Mesothelial cell of epicardium (in vitro differentiated cells): ENCODE measurements around the gene SH3GL1. TPM values are rescaled to one million over a fixed set of nuclear protein-coding genes. Genes with fewer than 3 reads are reported as not detected.

Source experiments
- DNase-seq, 2 experiments: peaks; one replicate each; pipeline ENCODE4 v3.0.0; 2021; ENCODE audit warnings: low spot score in 2 of 2; ENCODE audit not compliant: unreplicated experiment in 2 of 2
- H3K27ac Mint-ChIP-seq: 2 replicates; pipeline ENCODE4 v1.8.0; 2021; ENCODE audit warnings: mixed read lengths
- H3K27me3 Mint-ChIP-seq: 2 replicates; pipeline ENCODE4 v1.8.0; 2021; ENCODE audit warnings: low read depth, mixed read lengths
- H3K36me3 Mint-ChIP-seq: 2 replicates; pipeline ENCODE4 v1.8.0; 2021; ENCODE audit warnings: mixed read lengths
- H3K4me1 Mint-ChIP-seq: 2 replicates; pipeline ENCODE4 v1.8.0; 2021; ENCODE audit warnings: mixed read lengths
- H3K4me3 Mint-ChIP-seq: 2 replicates; pipeline ENCODE4 v1.8.0; 2021; ENCODE audit warnings: mild to moderate bottlenecking, moderate library complexity, mixed read lengths
- H3K9me3 Mint-ChIP-seq: 2 replicates; pipeline ENCODE4 v1.8.0; 2021; ENCODE audit warnings: mixed read lengths
- total RNA-seq: library from RNA; stranded (reverse); gene quantifications from 3 replicates; pipeline ENCODE4 v1.2.1, GENCODE V29; 2021
- TF ChIP-seq, protein P1 (sequence below): fragments of 200-600 bp; sonication (generic); IDR thresholded peaks from one replicate; pipeline ENCODE4 v1.5.0; 2021; ENCODE audit warnings: antibody characterized with exemption; ENCODE audit not compliant: unreplicated experiment

The SH3GL1 gene
- total RNA-seq, 1 donor from 2014 or later = 90.1 TPM

DNA sequence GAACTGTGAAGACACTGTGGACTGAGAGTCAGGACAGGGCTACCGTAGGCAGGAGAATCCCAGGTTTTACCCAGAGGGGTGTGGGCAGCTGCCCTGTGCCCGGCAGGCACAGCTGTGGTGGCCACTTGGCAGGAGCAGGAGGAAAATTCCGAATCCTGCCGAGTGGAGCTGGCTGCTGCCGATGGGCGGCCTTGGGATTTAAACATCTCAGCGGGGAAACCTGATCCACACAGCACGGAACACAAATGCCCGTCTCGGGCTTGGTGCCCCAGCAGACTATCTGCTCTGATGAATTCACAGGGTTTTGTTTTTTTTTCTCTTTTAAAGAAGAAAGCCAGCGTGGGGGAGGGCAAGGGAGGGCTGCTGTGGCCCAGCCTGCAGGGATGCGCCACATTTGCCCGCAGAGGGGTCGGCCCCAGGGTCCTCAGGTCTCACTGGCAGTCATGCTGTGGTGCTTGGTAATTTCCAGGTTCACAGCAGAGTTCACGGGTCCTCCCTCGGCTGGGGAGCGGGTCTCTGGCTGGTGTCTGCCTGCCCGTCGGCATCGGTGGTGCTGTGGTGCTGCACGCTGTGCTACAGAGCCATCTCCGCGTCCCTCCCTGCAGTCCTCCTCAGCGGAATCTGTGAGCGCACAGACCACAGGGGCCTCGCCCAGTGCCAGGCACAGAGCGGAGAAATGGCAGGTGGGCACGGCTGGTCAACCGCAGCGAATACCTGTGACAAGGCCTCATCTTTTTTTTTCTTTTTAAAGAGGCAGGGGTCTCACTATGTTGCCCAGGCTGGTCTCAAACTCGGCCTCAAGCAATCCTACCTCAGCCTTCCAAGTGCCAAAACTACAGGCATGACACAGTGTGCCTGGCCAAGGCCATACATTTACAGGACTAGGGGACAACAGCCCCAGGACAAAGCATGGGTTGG, 28.8 kb downstream of the SH3GL1 start:
- DNase-seq = no peak
- Mint-ChIP-seq H3K4me3 (no peak overlapping the region), H3K4me1 (peaks cover 61% of the 10 kb centered on the region), H3K27ac (peak overlapping the region; percentile 59), H3K27me3 (no peaks in the 10 kb centered on the region), H3K9me3 (no peaks in the 10 kb centered on the region), H3K36me3 (no peaks in the 10 kb centered on the region)
- TF ChIP-seq, protein P1, sequence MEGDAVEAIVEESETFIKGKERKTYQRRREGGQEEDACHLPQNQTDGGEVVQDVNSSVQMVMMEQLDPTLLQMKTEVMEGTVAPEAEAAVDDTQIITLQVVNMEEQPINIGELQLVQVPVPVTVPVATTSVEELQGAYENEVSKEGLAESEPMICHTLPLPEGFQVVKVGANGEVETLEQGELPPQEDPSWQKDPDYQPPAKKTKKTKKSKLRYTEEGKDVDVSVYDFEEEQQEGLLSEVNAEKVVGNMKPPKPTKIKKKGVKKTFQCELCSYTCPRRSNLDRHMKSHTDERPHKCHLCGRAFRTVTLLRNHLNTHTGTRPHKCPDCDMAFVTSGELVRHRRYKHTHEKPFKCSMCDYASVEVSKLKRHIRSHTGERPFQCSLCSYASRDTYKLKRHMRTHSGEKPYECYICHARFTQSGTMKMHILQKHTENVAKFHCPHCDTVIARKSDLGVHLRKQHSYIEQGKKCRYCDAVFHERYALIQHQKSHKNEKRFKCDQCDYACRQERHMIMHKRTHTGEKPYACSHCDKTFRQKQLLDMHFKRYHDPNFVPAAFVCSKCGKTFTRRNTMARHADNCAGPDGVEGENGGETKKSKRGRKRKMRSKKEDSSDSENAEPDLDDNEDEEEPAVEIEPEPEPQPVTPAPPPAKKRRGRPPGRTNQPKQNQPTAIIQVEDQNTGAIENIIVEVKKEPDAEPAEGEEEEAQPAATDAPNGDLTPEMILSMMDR = no peak

DNA sequence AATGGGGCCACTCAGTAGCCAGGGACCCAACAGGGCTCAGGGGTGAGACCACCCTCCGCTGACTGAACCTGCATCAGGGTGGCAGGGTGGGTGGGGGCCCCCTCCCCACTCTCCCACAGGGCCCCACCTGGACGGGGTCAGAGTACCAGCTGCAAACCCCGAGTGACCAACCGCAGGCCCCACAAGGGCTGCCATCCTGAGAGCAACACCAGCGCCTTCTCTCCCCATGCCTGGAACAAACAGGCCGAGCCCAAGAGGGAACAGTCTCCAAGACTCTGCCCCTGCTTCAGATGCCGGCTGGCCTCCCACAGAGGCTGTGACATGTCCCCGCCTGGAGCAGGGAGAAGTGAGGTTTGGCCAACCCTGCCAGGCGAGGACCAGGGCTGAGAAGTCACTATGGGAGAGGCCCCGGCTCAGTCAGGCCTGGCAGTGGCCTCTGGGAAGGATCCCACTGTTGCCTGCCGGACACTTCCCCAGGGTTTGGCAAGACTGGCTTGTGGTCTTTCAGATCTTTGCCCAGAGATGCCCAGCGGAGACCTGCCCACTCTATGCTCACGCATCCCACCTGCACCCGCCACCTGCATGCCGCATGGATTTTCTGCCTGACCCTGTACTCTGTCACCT, 29.8 kb downstream of the SH3GL1 start:
- no peak for DNase-seq
- Mint-ChIP-seq H3K36me3 (no peaks in the 10 kb centered on the region), H3K27me3 (no peaks in the 10 kb centered on the region), H3K4me1 (peaks cover 51% of the 10 kb centered on the region), H3K4me3 (no peak overlapping the region), H3K9me3 (no peaks in the 10 kb centered on the region), H3K27ac (peak overlapping the region; percentile 59)
- TF ChIP-seq, protein P1 = no peak

DNA sequence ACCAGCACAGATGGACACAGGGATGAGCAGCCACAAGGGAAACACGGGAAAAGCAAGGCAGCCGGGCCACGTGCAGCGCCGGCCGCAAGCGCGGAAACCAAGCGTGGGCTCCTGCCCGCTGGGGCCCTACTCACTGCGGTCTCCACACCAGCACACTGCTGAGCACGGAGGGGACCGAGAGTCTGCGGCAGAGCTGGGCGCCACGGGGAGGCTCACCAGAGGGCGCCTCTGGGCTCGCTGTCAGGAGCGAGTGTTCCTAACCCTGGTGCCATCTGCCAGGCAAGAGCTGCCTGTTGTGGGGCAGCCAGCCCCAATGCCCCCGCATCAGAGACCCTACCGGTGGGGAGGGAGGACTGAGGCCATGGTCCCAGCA, 30.5 kb downstream of the SH3GL1 start:
- Mint-ChIP-seq H3K4me1 (peaks cover 44% of the 10 kb centered on the region), H3K27me3 (no peaks in the 10 kb centered on the region), H3K4me3 (peak overlapping the region; percentile 28), H3K9me3 (no peaks in the 10 kb centered on the region), H3K36me3 (no peaks in the 10 kb centered on the region), H3K27ac (peak overlapping the region; percentile 93)
- TF ChIP-seq, protein P1 = no peak
- no peak for DNase-seq

DNA sequence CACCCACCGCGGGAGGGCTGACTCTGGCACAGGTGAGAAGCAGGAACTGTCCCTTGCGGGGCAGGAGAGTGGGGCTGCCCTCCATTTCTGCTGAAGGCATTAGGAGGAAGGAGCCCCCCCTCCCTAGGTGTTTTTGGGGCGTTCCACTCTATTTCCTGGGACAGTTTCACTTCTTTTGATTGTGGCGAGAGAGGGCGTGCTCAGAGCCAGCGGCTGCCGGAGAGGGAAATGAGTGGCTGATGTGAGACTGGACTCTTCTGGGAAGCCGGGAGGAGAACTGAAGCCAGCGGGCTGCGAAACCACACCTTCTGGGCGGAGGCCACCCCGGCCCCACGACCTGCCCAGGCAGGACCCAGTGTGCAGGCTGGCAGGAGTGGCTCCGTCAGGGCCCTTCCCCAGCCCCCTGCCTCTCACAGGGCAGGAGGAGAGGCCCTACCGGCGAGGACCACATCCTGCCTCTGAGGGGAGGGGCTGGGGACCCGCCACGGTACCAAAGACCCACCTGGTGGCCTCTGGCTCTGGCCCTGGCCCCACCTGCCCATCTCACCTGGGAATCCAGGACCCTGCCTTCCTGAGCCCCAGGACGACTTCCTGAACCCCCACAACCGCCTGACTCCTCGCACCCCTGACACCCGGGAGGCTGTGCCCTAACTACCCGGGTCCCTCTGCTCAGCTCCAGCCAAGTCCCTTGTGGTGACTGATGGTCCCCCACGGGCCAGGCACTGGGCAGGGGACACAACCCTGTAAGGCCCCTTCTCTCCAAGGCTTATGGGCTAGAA, 31.0 kb downstream of the SH3GL1 start:
- no peak for DNase-seq
- peaks cover 42% of the 10 kb centered on the region for H3K4me1 Mint-ChIP-seq
- no peaks in the 10 kb centered on the region for H3K36me3 Mint-ChIP-seq

More for the DNA sequence above, 31.0 kb downstream of the SH3GL1 start:
- TF ChIP-seq, protein P1 = no peak
- peak overlapping the region; percentile 28 for H3K4me3 Mint-ChIP-seq
- H3K27ac Mint-ChIP-seq = peak overlapping the region; percentile 95
- no peaks in the 10 kb centered on the region for H3K27me3 Mint-ChIP-seq
- H3K9me3 Mint-ChIP-seq = no peaks in the 10 kb centered on the region
